NCI-H187 treated with DMSO at 0.1 percent for 48 hours (cell line): Measurements from ENCODE around the gene ECT2.
"Not testable (repeated sequence)": the region's sequence is repeated elsewhere in the genome, so short reads cannot be mapped to it uniquely, and the experiment has no call there.

ENCODE experiments used
- DNase-seq: peaks from one replicate; lab custom pipeline; 2025; lab: John Stamatoyannopoulos, UW

Gene ECT2

DNA sequence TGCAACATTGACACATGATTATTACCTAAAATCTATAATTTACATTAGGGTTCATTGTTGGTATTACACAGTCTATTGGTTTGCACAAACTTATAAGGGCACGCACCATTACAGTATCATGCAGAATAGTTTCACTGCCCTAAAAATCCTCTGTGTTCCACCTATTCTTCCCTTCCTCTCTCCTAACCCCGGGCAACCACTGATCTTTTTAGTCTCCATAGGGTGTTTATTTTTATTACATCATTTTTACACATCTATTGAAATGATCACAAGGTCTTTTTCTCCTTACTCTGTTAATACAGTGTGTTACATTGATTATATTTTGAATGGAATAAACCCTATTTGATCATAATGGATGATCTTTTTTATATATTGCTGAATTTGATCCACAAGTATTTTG is 15.5 kb upstream of the ECT2 start:
- no peak for DNase-seq

DNA sequence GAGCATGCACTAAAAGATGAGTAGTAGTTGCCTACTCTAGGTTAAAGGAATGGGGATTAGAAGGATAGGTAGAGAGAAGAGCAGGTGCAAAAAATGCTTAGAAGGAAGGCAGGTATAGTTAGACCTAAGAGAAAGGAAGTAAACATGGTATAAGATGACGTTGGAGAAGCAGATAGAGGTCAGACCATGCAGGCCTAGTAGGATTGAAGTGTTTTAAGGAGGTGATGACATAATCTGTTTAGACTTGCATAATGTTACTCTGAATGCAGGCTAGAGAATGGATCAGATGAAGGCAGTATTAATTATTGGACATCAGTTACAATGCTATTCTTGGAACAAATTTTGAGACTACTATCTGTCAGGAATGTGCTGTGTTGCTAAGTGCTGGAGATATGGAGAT is 11.1 kb upstream of the ECT2 start:
- no peak for DNase-seq

DNA sequence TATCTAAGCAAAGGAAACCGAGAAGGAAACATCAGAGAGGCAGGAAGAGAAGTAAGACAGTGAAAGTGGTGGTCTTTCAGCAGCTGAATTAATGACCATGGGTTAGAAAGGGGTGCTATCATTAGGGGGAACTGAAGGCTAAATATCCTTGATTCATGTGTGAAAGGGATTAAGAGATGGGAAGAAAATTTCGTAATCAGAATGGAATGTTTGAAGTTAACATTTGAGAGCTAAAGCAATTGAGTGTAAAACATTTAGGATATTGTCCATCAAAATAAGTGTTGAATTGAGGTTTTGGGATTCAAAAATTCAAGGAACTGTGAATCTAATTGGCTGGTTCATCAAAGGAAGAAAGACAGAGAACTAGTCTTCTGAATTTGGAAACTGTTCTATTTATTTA is 4.1 kb upstream of the ECT2 start:
- no peak for DNase-seq

DNA sequence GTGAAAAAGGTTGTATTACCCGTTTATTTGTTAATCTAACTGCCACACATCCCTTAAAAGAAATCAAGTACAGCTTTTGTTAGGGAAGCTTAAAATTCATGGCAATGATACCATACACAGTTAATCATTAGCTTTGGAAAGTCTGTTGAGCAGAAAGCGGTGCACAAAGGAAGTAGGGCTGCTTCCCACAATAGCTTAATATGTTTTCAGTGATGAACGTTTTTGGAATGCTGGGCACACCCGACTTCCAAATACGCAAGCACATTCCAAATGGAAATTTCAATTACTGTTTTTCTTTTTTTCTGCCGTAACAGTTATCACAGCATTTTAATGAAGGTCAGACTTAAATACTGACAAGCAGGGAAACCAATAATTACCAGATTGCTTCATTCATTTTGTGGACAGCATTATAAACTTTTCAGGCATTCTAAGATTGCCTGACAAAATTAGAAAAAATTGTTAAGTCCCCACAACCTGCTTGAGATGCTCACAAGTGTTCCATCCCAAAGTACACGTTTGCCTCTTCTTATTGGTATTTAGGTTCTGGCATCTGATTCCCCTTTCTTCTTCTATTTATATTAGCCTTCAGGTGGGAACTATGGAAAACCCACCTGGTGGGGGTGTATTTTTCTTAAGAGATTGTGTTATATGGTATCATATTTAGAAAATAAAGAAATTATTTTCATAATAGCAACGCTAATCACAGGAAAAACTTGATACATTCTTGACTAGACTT is 1.1 kb upstream of the ECT2 start:
- DNase-seq = no peak

- DNase-seq = no peak
Measured at GRCh38 chr3:172750069-172750367, 508 bp upstream of the ECT2 start.

- DNase-seq = no peak
Measured at GRCh38 chr3:172751175-172751704, 714 bp downstream of the ECT2 start.

- DNase-seq = no peak
Measured at GRCh38 chr3:172752651-172753050, 2.1 kb downstream of the ECT2 start.

DNA sequence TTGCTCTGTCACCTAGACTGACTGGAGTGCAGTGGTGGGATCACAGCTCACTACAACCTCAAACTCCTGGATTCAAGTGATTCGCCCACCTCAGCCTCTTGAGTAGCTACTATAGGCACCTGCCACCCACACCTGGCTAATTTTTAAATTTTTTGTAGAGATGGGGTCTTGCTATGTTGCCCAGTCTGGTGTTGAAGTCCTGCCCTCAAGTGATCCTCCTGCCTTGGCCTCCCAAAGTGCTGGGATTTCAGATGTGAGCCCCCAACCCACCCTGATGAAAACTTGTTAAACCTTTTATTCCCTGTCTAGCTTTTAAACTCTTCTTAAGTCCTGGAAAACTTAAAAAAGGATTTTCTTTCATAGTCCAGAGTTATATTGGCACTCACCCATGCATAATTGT is 2.6 kb downstream of the ECT2 start:
- DNase-seq = no peak

DNA sequence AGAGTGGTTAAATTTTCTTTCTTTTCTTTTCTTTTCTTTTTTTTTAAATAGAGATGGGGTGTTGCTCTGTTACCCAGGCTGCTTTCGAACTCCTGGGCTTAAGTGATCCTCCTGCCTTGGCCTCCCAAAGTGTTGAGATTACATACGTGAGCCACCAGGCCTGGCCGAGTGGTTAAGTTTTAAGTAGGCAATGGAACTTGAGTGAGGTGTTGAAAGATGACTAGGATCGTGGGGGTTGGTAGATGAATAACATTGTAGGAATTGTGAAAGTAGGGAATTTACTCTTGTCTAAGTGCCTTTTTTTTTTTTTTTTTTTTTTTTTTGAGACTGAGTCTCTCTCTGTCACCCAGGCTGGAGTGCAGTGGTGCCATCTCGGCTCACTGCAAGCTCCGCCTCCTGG is 9.9 kb downstream of the ECT2 start:
- DNase-seq = not testable (repeated sequence)

GRCh38 chr3:172766241-172766640 is 15.7 kb downstream of the ECT2 start:
- DNase-seq = no peak

GRCh38 chr3:172766718-172767405 is 16.3 kb downstream of the ECT2 start:
- DNase-seq = no peak

- no peak for DNase-seq
Measured at GRCh38 chr3:172770382-172770781, 19.9 kb downstream of the ECT2 start.

DNA sequence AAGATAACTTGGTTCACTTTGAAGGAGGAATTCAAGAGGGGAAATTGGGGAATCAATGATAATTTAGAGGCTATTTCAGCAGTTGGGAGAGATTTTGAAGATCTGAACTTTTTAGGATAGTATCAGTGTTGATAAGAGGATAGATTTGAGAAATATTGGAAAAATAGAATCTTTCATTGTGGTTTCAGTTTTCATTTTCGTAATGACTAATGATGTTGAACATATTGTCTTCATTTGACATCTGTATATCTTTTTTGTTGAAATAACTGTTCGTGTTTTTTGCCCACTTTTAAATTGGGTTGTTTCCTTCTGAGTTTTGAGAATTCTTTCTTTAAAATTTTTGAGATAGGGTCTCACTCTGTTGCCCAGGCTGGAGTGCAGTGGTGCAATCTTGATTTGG is 21.1 kb downstream of the ECT2 start:
- DNase-seq = no peak

DNA sequence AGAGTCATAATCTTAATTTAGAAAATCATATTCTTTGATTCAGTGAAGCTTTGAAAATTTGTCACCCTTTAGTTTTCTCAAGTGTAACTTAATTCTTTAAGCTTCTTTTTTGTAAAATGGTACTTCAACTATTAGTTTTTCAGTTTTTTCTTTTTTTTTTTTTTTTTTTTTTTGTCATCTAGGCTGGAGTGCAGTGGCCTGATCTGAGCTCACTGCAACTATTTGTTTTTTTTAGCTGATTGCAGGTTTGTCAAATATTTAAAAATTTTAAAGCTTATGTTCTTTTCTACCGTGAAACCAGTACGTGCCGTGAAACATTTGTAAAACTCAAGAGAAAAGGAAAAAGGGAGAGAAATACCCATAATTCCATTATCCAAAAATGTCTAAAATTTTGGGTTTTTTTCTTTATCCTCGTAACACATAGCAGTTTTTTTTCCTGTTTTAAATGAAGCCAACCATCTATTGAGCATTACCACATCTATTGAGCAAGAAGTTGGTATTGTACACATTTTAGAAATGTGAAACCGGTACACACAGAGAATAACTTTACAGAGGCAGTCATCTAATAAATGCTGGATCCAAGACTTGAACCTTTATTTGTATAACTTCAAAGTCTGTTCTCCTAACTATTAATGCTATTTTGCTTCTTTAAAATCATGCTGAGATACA is 25.7 kb downstream of the ECT2 start:
- DNase-seq = no peak

DNA sequence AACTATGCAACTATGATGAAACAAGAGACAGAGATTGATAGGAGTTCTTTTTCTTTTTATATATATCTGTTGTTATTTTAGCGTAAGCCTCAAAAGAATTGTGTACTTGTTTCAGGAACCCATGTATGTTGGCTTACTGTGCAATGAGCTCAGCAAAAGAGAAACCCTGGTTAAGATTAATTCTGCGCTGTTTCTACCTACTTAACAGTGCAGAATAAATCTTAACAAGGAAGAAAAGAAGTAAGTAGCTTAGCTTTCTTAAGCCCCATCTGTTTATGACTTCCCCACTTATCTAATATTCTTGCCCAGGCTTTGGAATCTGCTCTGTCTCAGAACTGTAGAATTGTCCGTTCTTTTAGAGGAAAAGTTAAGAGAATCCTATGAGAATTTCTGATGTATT is 27.4 kb downstream of the ECT2 start:
- DNase-seq = no peak

DNA sequence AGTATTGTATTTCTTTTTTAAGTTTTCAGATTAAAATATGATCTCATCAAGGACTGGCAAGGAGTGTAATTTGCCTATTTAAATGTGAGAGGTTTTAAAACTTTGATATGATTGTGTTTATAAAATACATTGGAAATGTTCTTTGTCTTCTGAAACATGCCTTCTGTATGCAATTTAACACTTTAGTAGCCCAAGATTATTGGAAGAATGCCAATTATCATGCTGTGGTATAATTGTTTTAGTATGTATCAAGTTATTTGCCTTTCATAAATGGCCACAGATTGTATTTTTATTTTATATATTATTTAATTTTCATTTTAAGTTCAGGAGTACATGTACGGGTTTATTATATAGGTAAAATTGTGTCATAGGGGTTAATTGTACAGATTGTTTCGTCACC is 31.7 kb downstream of the ECT2 start:
- no peak for DNase-seq

DNA sequence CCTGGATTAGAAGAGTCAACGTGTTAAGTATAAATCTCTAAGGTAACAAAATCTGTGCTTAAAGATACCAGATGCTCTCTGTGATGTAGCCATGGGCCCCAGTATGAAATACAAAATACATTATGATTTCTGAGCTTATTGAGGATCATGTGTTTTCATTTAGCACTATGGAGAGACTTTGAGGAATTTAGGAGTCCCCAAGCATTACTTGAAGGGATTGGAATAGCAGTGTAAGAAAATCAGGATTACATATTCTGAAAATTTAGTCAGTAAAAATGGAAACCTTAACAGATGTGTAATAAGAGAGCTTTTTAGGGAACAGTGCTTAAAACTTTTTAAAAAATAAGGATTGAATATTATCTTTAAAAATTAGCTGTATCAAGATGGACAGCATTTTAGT is 35.5 kb downstream of the ECT2 start:
- no peak for DNase-seq

DNA sequence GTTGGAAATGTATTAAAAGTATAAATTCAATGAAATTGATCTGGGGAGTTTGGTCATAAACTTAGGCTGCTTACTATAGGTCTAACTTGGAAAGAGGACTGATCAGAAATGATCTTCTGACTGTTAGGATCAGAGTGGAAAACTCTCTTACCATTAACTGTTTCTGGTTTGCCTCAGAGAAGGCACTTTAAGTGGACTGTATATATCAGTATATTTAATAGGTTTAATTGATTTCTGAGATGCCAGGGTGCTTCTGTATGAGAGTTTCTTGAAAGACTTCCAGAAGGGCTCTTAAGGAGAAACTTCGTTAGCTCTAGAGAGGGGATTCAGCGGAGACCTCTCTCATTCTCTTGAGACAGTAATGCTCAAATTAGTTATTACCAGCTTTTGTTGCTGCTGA is 36.5 kb downstream of the ECT2 start:
- DNase-seq = no peak

- DNase-seq = no peak
Measured at GRCh38 chr3:172787746-172788145, 37.2 kb downstream of the ECT2 start.

GRCh38 chr3:172799246-172799645 is 48.7 kb downstream of the ECT2 start:
- DNase-seq = no peak

GRCh38 chr3:172800156-172800555 is 49.6 kb downstream of the ECT2 start:
- no peak for DNase-seq

DNA sequence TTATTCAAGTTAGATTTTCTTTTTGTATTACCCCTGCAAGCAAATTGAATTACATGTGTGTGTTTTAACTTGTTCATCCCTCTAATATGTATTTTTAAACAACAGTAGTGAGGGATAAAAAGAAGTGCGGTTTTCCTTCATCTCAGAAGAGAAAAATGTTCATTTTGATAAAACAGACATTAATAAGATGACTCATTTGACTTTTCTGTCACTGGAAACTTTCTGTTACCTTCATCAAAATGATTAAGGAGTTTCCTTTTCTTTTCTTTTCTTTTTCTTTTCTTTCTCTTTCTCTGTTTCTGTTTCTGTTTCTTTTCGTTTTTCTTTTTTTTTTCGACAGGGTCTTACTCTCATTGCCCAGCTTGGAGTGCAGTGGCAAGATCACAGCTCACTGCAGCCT is 53.0 kb downstream of the ECT2 start:
- DNase-seq = no peak

GRCh38 chr3:172804323-172804722 is 53.8 kb downstream of the ECT2 start:
- DNase-seq = no peak
